Subcutaneous adipose tissue (tissue), 4 donors: ENCODE measurements around the gene RAVER2. TPM values are rescaled to one million over a fixed set of nuclear protein-coding genes. Genes with fewer than 3 reads are reported as not detected.

ENCODE experiments used
- CTCF ChIP-seq: fragments of 450-650 bp; IDR thresholded peaks from one replicate; pipeline ENCODE4 v1.5.1; 2016; ENCODE audit warnings: low read depth, mild to moderate bottlenecking, control low read depth, antibody characterized with exemption, moderate library complexity
- total RNA-seq, 4 donors: library from RNA; depleted of rRNA; stranded (reverse); fragments of >200 nt; gene quantifications; one replicate each; pipeline ENCODE4 v1.1.0, GENCODE V29; 2016

RAVER2 gene
- total RNA-seq, 4 donors from 2014 or later, result 6.4 to 11.5 (median 8.6) TPM

- TF ChIP-seq CTCF, result no peak
Observed at GRCh38 chr1:64850846-64851245, 106.0 kb downstream of the RAVER2 start.

- TF ChIP-seq CTCF, result no peak
Observed at GRCh38 chr1:64851664-64852063, 106.8 kb downstream of the RAVER2 start.

- no peak for TF ChIP-seq CTCF
Observed at GRCh38 chr1:64854674-64855073, 109.8 kb downstream of the RAVER2 start.

DNA sequence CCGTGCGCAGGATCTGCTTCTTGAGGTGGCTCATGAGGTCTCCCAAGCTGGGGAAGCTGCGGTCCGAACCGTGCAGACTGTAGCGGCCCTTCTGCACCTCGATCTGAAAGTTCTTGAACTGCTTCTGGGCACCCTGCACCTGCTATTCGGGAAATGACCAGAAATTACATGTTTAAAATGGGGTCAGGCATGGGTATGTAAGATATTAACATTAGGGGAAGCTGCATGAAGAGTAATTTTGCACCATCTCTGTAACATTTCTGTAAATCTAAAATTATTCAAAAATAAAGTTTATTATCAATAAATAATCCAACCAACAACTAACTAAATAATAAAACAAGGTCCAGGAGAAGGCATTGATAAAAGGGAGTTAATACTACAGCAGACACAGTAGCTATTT lies 110.7 kb downstream of the RAVER2 start:
- TF ChIP-seq CTCF, result no peak

GRCh38 chr1:64856553-64856952 lies 111.7 kb downstream of the RAVER2 start:
- no peak for TF ChIP-seq CTCF

DNA sequence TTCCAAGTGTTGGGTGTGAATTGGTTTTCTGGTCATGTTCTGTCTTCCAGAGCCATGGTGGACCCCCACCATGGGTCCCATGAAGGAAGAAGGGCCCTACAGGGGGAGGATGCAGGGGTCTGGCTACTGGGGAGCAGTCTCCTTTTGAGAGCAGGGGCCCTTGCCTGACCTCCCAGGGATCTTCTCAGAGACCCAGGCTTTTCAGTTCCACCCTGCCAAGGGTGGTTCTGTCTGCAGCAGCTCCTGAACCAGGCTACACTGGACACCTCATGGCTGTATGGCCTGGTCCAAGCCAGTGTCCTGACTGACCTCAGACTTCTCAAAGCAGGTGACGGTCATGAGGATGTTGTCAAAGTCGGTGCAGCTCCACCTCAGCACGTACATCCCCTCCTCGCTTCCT lies 112.5 kb downstream of the RAVER2 start:
- TF ChIP-seq CTCF, result no peak

DNA sequence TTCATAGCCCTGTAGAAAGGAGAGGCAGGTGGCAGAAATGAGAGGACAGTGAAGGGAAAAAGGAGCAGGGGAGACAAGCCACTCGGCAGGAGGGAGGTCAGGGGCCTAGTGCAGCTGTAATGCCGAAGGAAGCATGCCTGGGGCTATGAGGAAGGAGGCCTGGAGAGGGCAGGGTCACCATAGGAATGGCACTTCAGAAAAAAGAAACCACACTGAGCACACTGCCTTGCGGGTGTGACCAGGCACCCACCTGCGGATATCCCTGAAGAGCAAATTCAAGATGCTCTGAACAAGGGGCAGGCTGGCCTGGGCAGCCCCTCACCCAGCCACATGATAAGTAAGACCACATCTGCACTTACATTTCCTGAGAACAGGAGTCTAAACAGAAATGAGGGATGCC lies 116.7 kb downstream of the RAVER2 start:
- TF ChIP-seq CTCF, result no peak
